Measurements from ENCODE around the gene MYO7B.

Gene MYO7B

DNA sequence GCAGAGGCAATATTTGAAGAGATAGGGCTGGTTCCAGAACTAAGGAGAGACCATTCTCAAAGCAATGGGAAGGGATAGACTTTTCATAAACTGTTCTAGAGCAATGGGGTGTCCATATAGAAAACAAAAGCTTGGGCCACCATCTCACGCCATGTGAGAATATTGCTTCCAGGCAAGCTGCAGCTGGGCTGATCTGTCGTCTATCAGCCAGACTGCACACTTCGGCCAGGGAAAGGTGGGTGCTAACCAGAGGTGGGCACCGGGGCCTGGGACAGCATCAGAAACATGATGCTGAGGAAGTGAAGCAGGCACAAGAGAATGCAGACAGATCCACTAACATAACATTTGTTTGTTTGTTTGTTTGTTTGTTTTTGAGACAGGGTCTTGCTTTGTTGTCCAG is 43.7 kb downstream of the MYO7B start:
- H2BK12ac ChIP-seq (ENCODE audit: low read length), result no peak overlapping the region
- no peaks in the 10 kb centered on the region for H3K36me3 ChIP-seq (replicated peaks in 1 of 2; ENCODE audit: control insufficient read depth in 2 of 2, insufficient read depth in 2 of 2, low read length in 2 of 2)

DNA sequence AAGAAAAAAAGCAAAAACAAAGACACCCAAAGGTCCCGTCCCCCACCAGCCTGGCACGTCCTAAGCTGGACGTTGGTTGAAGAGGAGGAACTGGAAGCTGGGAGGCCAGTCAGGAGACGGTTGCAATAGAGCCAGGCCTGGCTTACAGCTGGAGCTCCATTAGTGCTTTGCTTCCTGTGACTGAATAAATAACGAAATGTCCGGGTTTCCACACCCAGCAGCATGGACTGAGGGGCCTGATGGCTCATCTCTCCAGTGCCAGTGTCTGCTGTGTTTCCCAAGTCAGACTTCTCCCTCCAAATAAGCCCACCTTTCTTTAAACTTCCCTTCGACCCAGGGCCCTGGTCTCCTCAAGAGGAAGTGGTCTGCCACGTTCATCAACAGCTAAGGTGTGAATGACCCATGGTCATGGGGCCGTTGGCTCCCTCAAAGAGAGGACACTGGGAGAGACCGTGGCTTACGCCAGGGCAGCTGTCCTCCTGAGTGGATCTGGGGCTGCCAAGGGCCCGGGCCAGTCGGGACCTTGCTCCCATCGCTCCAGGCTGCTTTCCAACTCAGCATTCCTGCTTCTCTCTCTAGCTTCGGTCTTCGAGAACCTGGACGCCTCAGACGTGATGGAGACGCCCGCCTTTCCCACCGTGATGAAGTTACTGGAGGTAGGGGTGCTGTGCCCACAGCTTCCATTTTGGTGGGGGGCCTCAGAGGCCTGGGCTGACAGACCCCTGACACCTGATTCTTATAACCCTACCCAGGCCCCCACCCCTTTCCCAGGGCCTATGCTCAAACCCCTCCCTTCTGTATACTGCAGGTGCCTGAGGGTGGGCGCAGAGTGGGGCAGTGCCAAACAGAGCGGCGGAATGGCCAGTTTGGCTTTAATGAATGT is 44.9 kb downstream of the MYO7B start:
- H3K79me1 ChIP-seq (ENCODE audit: low read depth, low read length), result no peaks in the 10 kb centered on the region
- no peak overlapping the region for H3K23ac ChIP-seq (ENCODE audit: low read depth, low read length, poor library complexity)
- no peaks in the 10 kb centered on the region for H3K36me3 ChIP-seq (replicated peaks in 1 of 2; ENCODE audit: control insufficient read depth in 2 of 2, insufficient read depth in 2 of 2, low read length in 2 of 2)
- H2AFZ ChIP-seq (ENCODE audit: low read length), result no peak overlapping the region
- H2AK5ac ChIP-seq (ENCODE audit: low read depth, low read length), result no peak overlapping the region
- H3K4me1 ChIP-seq (ENCODE audit: control insufficient read depth in 2 of 2, insufficient read depth in 1 of 2, low read depth in 1 of 2, low read length in 2 of 2), result no peaks in the 10 kb centered on the region
- H3K9me3 ChIP-seq (replicated peaks in 1 of 2; ENCODE audit: control insufficient read depth in 2 of 2, insufficient read depth in 1 of 2, low read depth in 1 of 2, low read length in 2 of 2), result no peaks in the 10 kb centered on the region
- WGBS, 2 donors (ENCODE audit: extremely low coverage in 2 of 2, insufficient read length in 2 of 2, insufficient replicate concordance in 1 of 2), result no CpG with 5 or more reads among the region's 24 CpGs
- H3K18ac ChIP-seq (ENCODE audit: low read length), result peak overlapping the region; percentile 44
- H3K14ac ChIP-seq (ENCODE audit: low read length), result no peak overlapping the region
- H2BK5ac ChIP-seq (ENCODE audit: low read length), result peak overlapping the region; percentile 25
- H2BK12ac ChIP-seq (ENCODE audit: low read length), result no peak overlapping the region
- H2BK120ac ChIP-seq (ENCODE audit: low read depth, low read length), result no peak overlapping the region
- H4K8ac ChIP-seq (ENCODE audit: low read depth, low read length), result no peak overlapping the region
- H3K27me3 ChIP-seq (ENCODE audit: control insufficient read depth in 3 of 3, insufficient read depth in 3 of 3, low read depth in 1 of 3, low read length in 3 of 3), result peaks cover 0 to 30% (median 0%) of the 10 kb centered on the region in 3 experiments
- no peak overlapping the region for H3K4ac ChIP-seq (ENCODE audit: low read length)
- H2BK15ac ChIP-seq (ENCODE audit: low read length), result no peak overlapping the region
- no peak for DNase-seq (ENCODE audit: low spot score)
- no peak overlapping the region for H3K4me2 ChIP-seq (ENCODE audit: insufficient read depth, low read length, poor library complexity, severe bottlenecking)
- H3K9ac ChIP-seq (ENCODE audit: low read depth, low read length, poor library complexity), result no peak overlapping the region
- no peak overlapping the region for H3K27ac ChIP-seq (replicated peaks; ENCODE audit: low read length)
- H3K4me3 ChIP-seq (ENCODE audit: low read length in 2 of 2), result no peak overlapping the region
- no peak overlapping the region for H4K91ac ChIP-seq (ENCODE audit: low read depth, low read length, poor library complexity)

More for the DNA sequence above, 43.7 kb downstream of the MYO7B start:
- Histone ChIP-seq H2BK120ac (ENCODE audit: low read depth, low read length) (no peak overlapping the region), H2BK5ac (ENCODE audit: low read length) (no peak overlapping the region), H3K23ac (ENCODE audit: low read depth, low read length, poor library complexity) (no peak overlapping the region), H3K4me3 (ENCODE audit: low read length in 2 of 2) (no peak overlapping the region), H4K91ac (ENCODE audit: low read depth, low read length, poor library complexity) (no peak overlapping the region), H3K27me3 (ENCODE audit: control insufficient read depth in 3 of 3, insufficient read depth in 3 of 3, low read depth in 1 of 3, low read length in 3 of 3) (peaks cover 0 to 33% (median 0%) of the 10 kb centered on the region in 3 experiments), H3K9me3 (replicated peaks in 1 of 2; ENCODE audit: control insufficient read depth in 2 of 2, insufficient read depth in 1 of 2, low read depth in 1 of 2, low read length in 2 of 2) (no peaks in the 10 kb centered on the region), H3K14ac (ENCODE audit: low read length) (no peak overlapping the region), H3K4ac (ENCODE audit: low read length) (no peak overlapping the region), H3K4me1 (ENCODE audit: control insufficient read depth in 2 of 2, insufficient read depth in 1 of 2, low read depth in 1 of 2, low read length in 2 of 2) (no peaks in the 10 kb centered on the region), H3K9ac (ENCODE audit: low read depth, low read length, poor library complexity) (no peak overlapping the region), H3K27ac (replicated peaks; ENCODE audit: low read length) (no peak overlapping the region), H2AFZ (ENCODE audit: low read length) (no peak overlapping the region), H3K4me2 (ENCODE audit: insufficient read depth, low read length, poor library complexity, severe bottlenecking) (no peak overlapping the region), H2AK5ac (ENCODE audit: low read depth, low read length) (no peak overlapping the region), H3K18ac (ENCODE audit: low read length) (no peak overlapping the region), H2BK15ac (ENCODE audit: low read length) (no peak overlapping the region), H3K79me1 (ENCODE audit: low read depth, low read length) (no peaks in the 10 kb centered on the region), H4K8ac (ENCODE audit: low read depth, low read length) (no peak overlapping the region)
- no peak for DNase-seq (ENCODE audit: low spot score)
- WGBS, 2 donors (ENCODE audit: extremely low coverage in 2 of 2, insufficient read length in 2 of 2, insufficient replicate concordance in 1 of 2), result no CpG with 5 or more reads among the region's 4 CpGs

DNA sequence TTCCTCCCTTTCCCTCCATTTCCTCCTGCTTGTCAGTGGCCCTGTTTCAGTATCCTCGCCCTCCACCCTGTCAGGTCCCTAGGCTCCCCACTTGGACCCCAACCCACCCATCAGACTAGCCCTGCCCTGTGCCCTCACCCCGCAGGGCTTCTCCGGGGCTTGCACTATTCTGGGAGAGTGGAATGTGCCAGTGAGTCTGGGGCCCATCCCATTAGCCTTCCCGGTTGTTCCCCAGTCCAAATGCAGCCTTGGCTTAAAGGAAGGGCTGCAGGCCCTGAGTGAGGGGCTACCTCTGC is 45.5 kb downstream of the MYO7B start:
- Histone ChIP-seq H3K27me3 (ENCODE audit: control insufficient read depth in 3 of 3, insufficient read depth in 3 of 3, low read depth in 1 of 3, low read length in 3 of 3) (peaks cover 0 to 30% (median 0%) of the 10 kb centered on the region in 3 experiments), H3K18ac (ENCODE audit: low read length) (peak overlapping the region; percentile 59), H2BK5ac (ENCODE audit: low read length) (no peak overlapping the region), H3K4me2 (ENCODE audit: insufficient read depth, low read length, poor library complexity, severe bottlenecking) (no peak overlapping the region), H3K14ac (ENCODE audit: low read length) (no peak overlapping the region), H4K8ac (ENCODE audit: low read depth, low read length) (no peak overlapping the region), H3K27ac (replicated peaks; ENCODE audit: low read length) (no peak overlapping the region), H2AK5ac (ENCODE audit: low read depth, low read length) (no peak overlapping the region), H3K4ac (ENCODE audit: low read length) (no peak overlapping the region), H3K4me1 (ENCODE audit: control insufficient read depth in 2 of 2, insufficient read depth in 1 of 2, low read depth in 1 of 2, low read length in 2 of 2) (no peaks in the 10 kb centered on the region), H3K9ac (ENCODE audit: low read depth, low read length, poor library complexity) (no peak overlapping the region), H2BK120ac (ENCODE audit: low read depth, low read length) (no peak overlapping the region), H2BK15ac (ENCODE audit: low read length) (no peak overlapping the region), H2BK12ac (ENCODE audit: low read length) (no peak overlapping the region), H3K79me1 (ENCODE audit: low read depth, low read length) (no peaks in the 10 kb centered on the region), H4K91ac (ENCODE audit: low read depth, low read length, poor library complexity) (no peak overlapping the region), H3K4me3 (ENCODE audit: low read length in 2 of 2) (no peak overlapping the region), H3K23ac (ENCODE audit: low read depth, low read length, poor library complexity) (no peak overlapping the region), H2AFZ (ENCODE audit: low read length) (no peak overlapping the region), H3K36me3 (replicated peaks in 1 of 2; ENCODE audit: control insufficient read depth in 2 of 2, insufficient read depth in 2 of 2, low read length in 2 of 2) (no peaks in the 10 kb centered on the region), H3K9me3 (replicated peaks in 1 of 2; ENCODE audit: control insufficient read depth in 2 of 2, insufficient read depth in 1 of 2, low read depth in 1 of 2, low read length in 2 of 2) (no peaks in the 10 kb centered on the region)
- no peak for DNase-seq (ENCODE audit: low spot score)
- WGBS, 2 donors (ENCODE audit: extremely low coverage in 2 of 2, insufficient read length in 2 of 2, insufficient replicate concordance in 1 of 2), result no CpG with 5 or more reads among the region's 4 CpGs

DNA sequence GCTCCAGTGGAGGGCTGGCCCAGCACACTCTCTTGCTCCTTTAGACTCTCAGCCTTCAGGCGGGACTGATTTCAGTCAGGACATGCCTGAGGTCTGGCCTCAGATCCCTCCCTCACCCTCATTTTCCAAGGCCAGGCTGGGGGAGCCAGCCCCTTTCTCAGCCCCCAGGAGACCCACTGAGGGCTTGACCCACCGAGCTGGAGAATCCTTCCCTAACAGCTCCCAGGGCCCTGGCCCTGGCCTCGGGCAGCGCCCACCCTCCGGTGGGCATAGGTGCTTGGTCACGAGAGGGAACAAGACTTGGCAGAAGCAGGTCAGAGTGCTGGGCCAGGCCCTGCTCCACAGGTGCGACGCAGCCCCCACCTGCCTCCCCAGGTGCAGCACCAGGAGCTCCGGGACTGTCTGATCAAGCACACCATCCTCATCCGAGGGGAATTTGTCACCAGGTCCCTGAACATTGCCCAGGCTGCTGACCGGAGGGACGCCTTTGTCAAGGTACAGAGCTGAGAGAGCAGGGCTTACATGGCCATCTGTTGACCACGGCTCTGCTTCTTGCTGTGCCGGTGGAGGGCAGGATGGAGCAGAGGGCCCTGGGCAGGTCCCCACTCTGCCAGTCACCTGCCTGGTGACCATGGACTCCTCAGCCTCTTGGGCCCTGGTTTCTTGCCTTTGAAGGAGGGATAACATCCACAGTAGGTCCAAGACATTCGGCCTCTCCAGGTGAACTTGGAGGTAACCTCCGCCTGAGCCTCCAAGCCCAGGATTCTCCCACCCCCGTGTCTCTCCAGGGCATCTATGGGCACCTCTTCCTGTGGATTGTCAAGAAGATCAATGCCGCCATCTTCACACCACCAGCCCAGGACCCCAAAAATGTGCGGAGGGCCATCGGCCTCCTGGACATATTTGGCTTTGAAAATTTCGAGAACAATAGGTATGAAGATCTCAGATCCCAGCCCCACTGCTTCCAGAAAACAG is 46.3 kb downstream of the MYO7B start:
- Histone ChIP-seq H3K36me3 (replicated peaks in 1 of 2; ENCODE audit: control insufficient read depth in 2 of 2, insufficient read depth in 2 of 2, low read length in 2 of 2) (no peaks in the 10 kb centered on the region), H3K27ac (replicated peaks; ENCODE audit: low read length) (no peak overlapping the region), H4K91ac (ENCODE audit: low read depth, low read length, poor library complexity) (no peak overlapping the region), H3K4me3 (ENCODE audit: low read length in 2 of 2) (no peak overlapping the region), H3K27me3 (ENCODE audit: control insufficient read depth in 3 of 3, insufficient read depth in 3 of 3, low read depth in 1 of 3, low read length in 3 of 3) (peaks cover 0 to 30% (median 0%) of the 10 kb centered on the region in 3 experiments), H3K4ac (ENCODE audit: low read length) (no peak overlapping the region), H2AK5ac (ENCODE audit: low read depth, low read length) (peak overlapping the region; percentile 27), H3K4me2 (ENCODE audit: insufficient read depth, low read length, poor library complexity, severe bottlenecking) (no peak overlapping the region), H3K18ac (ENCODE audit: low read length) (no peak overlapping the region), H2AFZ (ENCODE audit: low read length) (no peak overlapping the region), H3K4me1 (ENCODE audit: control insufficient read depth in 2 of 2, insufficient read depth in 1 of 2, low read depth in 1 of 2, low read length in 2 of 2) (no peaks in the 10 kb centered on the region), H3K14ac (ENCODE audit: low read length) (no peak overlapping the region), H2BK15ac (ENCODE audit: low read length) (no peak overlapping the region), H2BK5ac (ENCODE audit: low read length) (no peak overlapping the region), H3K79me1 (ENCODE audit: low read depth, low read length) (no peaks in the 10 kb centered on the region), H2BK12ac (ENCODE audit: low read length) (no peak overlapping the region), H3K23ac (ENCODE audit: low read depth, low read length, poor library complexity) (peak overlapping the region; percentile 82), H3K9me3 (replicated peaks in 1 of 2; ENCODE audit: control insufficient read depth in 2 of 2, insufficient read depth in 1 of 2, low read depth in 1 of 2, low read length in 2 of 2) (no peaks in the 10 kb centered on the region), H4K8ac (ENCODE audit: low read depth, low read length) (no peak overlapping the region), H3K9ac (ENCODE audit: low read depth, low read length, poor library complexity) (no peak overlapping the region), H2BK120ac (ENCODE audit: low read depth, low read length) (no peak overlapping the region)
- DNase-seq (ENCODE audit: low spot score), result no peak
- no CpG with 5 or more reads among the region's 21 CpGs for WGBS, 2 donors (ENCODE audit: extremely low coverage in 2 of 2, insufficient read length in 2 of 2, insufficient replicate concordance in 1 of 2)
